ENCODE measurements around the gene FOXP4.

- TF ChIP-seq CTCF (IDR thresholded peaks at IDR 0.05 in 8 of 11, conservative IDR thresholded peaks at IDR 0.05 in 3 of 11), result no peak
- no peak for TF ChIP-seq POLR2A (IDR thresholded peaks at IDR 0.05)
Observed at GRCh38 chr6:41614715-41615114, 68.5 kb downstream of the FOXP4 start.

Data from spleen (tissue), 7 donors.